ENCODE results near the gene PLCB4.
"Not testable (repeated sequence)": the region's sequence is repeated elsewhere in the genome, so short reads cannot be mapped to it uniquely, and the experiment has no call there.

Gene PLCB4

DNA sequence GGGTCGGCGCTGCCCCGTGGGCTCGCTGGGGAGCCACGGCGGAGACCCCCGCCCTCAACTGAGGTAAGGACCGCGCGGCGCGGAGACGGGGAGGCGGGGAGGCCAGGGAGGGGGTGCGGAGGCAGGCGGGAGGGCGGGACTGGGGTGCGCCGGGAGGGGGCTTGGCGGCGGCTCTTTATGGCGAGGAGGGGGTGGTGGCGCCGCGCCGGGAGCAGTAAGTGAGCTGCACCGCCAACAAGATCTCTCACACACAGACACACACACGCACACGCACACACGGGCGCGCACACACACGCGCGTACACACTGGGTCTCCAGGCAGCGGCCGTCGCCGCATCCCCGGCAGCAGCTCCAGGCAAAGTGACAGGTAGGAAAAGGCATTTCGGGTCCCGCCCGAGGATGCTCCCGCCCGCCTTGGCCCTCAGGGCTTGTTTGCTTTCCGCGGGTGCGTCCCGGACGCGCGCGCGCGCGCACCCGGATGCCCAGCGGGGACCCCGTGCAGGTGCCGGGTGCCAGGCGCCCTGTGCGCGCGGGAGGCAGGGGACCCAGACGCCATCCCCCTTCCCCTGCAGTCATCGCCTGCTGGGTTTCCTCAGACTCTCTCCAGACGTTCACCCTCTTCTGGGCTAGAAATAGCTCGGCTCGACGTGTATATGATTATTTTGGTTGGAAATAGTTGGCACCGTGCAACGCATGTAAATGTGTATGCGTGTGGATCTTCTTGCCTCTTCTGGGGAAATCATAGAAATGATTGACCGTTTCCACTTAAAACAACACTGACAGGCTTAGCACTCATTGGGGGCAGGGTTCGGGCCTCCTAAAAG, at the start of gene PLCB4:
TSS of gene PLCB4 (plus strand) at position 247 of the 823 bp plus-strand sequence. CDS start 238,728 bp downstream, outside the sequence.
- no peak for DNase-seq

DNA sequence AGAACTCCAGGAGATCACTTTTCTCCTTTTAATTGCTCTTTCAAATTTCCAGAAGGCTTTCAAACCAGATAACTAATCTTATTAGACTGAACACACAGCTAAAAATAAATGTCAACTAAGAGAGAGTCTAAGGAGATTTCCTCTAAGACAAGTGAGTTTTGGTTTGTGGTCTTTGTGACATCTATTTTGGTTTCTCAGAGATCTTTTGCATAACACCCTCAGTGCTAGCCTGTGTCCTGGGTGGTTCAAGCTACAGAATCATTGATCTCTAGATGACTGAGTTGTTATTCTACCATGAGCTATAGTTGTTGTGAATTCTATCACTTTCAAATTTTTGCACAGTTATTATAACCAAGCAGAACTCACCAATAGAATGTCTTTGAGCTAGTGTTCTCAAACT, 49.1 kb upstream of the PLCB4 start:
- no peak for DNase-seq

GRCh38 chr20:9021216-9021615, 47.7 kb upstream of the PLCB4 start:
- no peak for DNase-seq

GRCh38 chr20:9021699-9022098, 47.2 kb upstream of the PLCB4 start:
- DNase-seq, result no peak

- DNase-seq, result no peak
Observed at GRCh38 chr20:9022376-9022775, 46.5 kb upstream of the PLCB4 start.

DNA sequence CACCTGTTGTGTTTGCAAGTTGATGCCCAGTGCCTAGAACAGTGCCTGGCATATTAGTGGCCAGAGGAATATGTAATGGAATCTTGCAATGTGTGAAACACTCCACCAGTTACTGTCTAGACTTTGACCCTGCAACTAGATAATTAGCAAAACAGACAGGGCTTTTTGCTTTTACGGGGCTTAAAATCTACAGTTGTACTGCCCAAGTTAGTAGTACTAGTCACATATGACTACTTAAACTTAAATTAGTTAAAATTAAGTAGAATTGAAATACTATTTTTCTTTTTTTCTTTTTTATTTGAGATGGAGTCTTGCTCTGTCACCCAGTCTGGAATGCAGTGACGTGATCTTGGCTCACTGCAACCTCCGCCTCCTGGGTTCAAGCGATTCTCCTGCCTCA, 44.3 kb upstream of the PLCB4 start:
- no peak for DNase-seq

DNA sequence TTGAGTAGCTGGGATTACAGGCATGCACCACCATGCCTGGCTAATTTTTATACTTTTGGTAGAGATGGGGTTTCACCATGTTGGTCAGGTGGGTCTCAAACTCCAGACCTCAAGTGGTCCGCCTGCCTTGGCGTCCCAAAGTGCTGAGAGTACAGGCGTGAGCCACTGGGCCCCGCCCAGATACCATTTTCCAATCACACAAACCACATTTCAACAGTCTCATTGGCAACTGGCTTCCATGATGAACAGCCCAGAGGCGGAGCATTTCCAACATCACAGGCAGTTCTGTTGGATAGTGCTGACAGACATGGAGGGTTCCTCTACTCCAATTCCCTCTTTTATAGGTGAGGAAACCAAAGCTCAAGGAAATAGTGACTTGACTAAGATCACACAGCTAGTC, 43.9 kb upstream of the PLCB4 start:
- DNase-seq, result no peak

GRCh38 chr20:9025643-9026042, 43.2 kb upstream of the PLCB4 start:
- no peak for DNase-seq

GRCh38 chr20:9027626-9028025, 41.3 kb upstream of the PLCB4 start:
- DNase-seq, result no peak

DNA sequence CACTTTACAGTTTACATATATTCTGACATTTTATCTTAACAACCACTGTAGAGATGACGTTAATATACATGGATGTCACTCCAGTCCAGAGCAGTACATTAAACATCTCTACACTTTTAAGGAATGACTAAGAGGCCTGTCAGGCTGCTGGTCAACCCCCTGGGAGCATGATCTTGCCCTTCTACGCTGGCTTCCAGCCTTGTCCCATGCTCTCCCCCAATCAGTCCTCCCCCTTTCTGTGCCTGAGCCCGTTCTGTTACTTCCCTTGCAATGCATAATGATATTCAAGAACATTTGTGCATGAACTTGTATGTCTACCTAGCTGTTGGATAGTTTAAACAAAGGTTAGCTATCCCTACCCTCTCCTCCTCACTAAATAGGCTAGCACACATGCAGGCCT, 40.5 kb upstream of the PLCB4 start:
- DNase-seq, result no peak

DNA sequence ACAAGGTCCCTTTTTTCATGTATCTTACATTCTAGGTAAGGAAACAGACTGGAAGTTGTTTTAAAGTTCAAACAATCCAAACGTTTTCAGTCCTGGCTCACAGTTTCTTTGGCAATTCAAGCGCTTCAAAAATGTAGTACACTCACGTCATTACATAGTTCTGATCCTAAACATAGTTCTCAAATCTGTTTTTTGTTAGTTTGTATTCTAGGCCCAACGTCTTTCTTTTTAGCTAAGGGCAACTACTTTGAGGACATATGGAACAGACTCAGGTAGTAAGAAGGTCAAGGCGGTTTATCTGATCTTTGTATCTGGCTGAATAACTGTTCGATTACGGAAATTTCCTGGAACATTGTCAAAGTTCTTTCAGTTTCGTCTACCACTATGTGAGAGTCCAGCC, 36.9 kb upstream of the PLCB4 start:
- no peak for DNase-seq

GRCh38 chr20:9032758-9033157, 36.1 kb upstream of the PLCB4 start:
- DNase-seq, result no peak

DNA sequence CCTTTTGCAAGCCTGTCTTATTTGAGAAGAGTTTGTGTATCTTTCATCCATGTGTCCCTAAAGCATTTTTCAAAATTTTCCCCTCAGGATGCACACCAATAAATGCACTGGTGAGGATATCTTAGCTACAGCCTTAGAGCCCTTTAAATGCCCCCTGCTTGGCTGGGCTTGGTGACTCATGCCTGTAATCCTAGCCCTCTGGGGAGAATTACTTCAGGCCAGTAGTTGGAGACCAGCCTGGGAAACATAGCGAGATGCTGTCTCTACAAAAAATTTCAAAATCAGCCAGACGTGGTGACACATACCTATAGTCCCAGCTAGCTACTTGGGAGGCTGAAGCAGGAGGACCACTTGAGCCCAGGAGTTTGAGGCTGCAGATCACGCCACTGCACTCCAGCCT, 33.8 kb upstream of the PLCB4 start:
- DNase-seq, result no peak

DNA sequence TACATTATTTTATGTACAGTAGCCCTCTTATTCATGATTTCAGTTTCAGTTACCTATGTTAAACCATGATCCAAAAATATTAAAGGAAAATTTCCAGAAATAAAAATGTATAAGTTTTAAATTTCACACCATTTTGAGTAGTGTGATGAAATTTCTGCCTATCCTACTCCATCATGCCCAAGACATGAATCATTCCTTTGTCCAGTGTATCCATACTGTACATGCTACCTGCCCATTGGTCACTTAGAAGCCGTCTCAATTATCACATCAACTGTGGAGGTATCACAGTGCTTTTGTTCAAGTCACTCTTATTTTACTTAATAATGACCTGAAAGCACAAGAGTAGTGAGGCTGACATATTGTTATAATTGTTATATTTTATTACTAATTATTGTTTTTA, 32.3 kb upstream of the PLCB4 start:
- DNase-seq, result no peak

GRCh38 chr20:9038791-9039535, 29.9 kb upstream of the PLCB4 start:
- DNase-seq, result no peak

GRCh38 chr20:9040863-9041524, 27.9 kb upstream of the PLCB4 start:
- DNase-seq, result no peak

DNA sequence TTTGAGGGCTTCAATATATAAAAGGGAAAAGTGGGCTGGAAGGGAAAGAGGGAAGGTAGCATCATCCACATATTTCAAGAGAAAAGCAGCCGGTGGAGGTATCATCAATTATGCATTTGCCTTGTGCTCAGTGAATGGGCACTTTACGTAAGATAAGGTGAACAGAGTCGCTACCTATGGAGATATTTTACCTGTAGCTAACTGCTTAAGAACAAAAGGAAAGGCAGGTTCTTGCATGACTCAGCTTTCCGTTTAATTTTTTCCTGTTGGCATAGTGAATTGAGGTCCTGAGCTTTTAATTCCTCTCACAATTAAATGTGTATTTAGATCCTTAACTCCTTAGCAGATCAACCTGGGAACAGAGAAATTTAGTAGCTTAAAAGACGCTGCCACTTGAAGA, 25.5 kb upstream of the PLCB4 start:
- no peak for DNase-seq

- DNase-seq, result not testable (repeated sequence)
Observed at GRCh38 chr20:9047928-9048327, 21.0 kb upstream of the PLCB4 start.

- no peak for DNase-seq
Observed at GRCh38 chr20:9051508-9051907, 17.4 kb upstream of the PLCB4 start.

DNA sequence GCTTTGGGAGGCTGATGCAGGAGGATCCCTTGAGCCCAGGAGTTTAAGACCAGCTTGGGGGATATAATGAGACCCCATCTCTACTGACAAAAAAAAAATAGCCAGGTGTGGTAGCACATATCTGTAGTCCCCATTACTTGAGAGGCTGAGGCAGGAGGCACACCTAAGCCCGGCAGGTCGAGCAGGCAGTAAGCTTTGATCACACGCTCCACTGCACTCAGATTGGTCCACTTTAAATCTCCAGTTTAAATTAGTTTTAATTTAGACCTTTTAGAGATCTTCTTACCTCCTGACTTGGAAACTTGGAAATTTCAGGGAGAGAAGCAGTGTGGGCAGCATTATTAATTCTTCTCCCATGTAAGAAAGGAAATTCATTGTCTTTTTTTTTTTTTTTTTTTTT, 16.8 kb upstream of the PLCB4 start:
- DNase-seq, result no peak

DNA sequence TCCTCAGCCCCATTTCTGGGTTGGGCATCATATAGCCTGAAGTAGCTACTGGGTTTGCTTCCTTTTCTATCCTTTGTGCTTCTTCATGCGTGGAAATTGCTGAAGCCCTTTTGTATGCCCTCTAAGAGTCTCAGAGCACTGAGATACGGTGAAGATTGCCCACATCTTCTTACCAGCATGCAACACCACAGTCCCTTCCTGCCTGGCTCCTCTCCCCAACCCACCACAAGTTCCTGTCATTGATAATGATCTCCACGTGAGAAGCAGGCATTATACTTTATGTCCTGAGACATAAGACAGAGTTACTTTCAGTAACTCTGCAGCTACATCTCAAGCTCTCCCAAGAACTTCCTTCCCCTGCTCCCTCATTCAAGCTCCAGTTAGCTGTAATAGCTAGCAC, 15.8 kb upstream of the PLCB4 start:
- no peak for DNase-seq

DNA sequence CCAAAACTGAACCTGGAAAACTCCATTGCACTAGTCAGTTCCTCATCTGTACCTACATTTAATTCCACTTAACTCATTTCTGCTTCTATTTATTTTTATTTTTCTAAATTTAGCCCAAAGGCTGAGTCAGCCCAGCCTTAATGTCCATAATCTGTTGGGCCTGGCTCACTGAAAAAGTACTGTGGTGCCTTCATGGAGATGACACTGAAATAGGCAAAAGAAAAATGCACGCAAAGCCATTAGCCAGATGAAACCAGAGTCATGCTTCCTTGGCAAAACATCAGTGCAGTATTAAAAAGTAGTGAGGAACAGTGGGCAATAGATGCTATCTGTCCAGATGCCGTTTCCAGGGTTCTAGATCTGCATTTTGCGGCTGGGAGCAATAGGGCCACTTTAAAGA, 14.7 kb upstream of the PLCB4 start:
- no peak for DNase-seq

DNA sequence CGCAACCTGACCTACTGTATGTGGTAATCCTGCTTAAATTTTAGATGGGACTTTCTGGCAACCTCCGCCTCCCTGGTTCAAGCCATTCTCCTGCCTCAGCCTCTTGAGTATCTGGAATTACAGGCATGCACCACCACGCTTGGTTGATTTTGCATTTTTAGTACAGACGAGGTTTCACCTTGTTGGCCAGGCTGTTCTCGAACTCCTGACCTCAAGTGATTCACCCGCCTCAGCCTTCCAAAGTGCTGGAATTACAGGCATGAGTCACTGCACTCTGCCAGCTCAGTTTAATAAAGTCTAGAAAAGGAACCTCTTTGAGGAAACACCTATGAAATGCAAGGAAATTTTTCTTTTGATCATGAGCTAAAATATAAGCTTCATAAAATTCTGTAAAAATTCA, 9.0 kb upstream of the PLCB4 start:
- DNase-seq, result no peak

DNA sequence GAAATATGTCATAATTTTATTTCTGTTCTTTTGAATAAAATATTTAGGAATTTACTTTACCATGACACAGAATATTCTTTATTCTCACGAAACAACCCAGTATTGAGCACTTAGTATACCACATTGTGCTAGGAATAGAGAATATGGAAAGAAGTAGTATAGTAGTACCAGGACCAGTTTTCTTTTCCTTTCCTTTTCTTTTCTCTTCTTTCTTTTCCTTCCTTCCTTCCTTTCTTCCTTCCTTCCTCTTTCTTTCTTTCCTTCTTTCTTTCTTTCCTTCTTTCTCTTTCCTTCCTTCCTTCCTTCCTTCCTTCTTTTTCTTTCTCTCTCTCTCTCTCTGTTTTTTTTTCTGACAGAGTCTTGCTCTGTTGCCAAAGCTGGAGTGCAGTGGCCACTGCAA, 7.5 kb upstream of the PLCB4 start:
- DNase-seq, result no peak
